Naive thymus-derived CD4-positive, alpha-beta T cell (primary cell): ENCODE data around the gene PEX12. TPM values are rescaled to one million over a fixed set of nuclear protein-coding genes. Genes with fewer than 3 reads are reported as not detected.
"Not testable (repeated sequence)": the region's sequence is repeated elsewhere in the genome, so short reads cannot be mapped to it uniquely, and the experiment has no call there.

ENCODE experiments used
- ATAC-seq: fragments of 150-1000 bp; cut with Tn5 transposase; 2 replicates; pipeline ENCODE4 v1.10.0; 2021; ENCODE audit warnings: mild to moderate bottlenecking, moderate library complexity
- CTCF ChIA-PET: fragments of 350-600 bp; sonication (Branson Sonifier 250); formaldehyde crosslinking; loops from one replicate; lab custom pipeline; 2021; ENCODE audit warnings: antibody characterized with exemption; lab: Charles Lee
- POLR2A ChIA-PET: fragments of 350-600 bp; sonication (Branson Sonifier 250); formaldehyde crosslinking; loops from one replicate; lab custom pipeline; 2021; ENCODE audit warnings: antibody characterized with exemption, inconsistent platforms; lab: Charles Lee
- DNase-seq, 9 donors: peaks; one replicate each; pipeline versions ENCODE4 v3.0.0 to v3.0.0-alpha.2; 2020 to 2022; ENCODE audit warnings: mixed read lengths in 1 of 9
- H3K27ac ChIP-seq: one replicate; pipeline ENCODE4 v1.7.0; 2013; ENCODE audit warnings: mild to moderate bottlenecking, low read depth, low read length, moderate library complexity
- H3K27me3 ChIP-seq, 2 donors: one replicate each; pipeline ENCODE4 v1.7.0; 2013; ENCODE audit warnings: low read length in 2 of 2, mild to moderate bottlenecking in 2 of 2, moderate library complexity in 2 of 2; ENCODE audit not compliant: control insufficient read depth in 2 of 2, insufficient read depth in 2 of 2
- H3K36me3 ChIP-seq, 3 experiments: 1 replicate in 2 of 3; 2 replicates in 1 of 3; pipeline ENCODE4 v1.7.0; 2013; ENCODE audit warnings: low read length in 3 of 3, mild to moderate bottlenecking in 3 of 3, moderate library complexity in 1 of 3; ENCODE audit not compliant: insufficient read depth in 3 of 3, control insufficient read depth in 2 of 3
- H3K4me1 ChIP-seq, 2 donors: one replicate each; pipeline ENCODE4 v1.7.0; 2013; ENCODE audit warnings: low read length in 2 of 2, mild to moderate bottlenecking in 2 of 2, moderate library complexity in 1 of 2; ENCODE audit not compliant: control insufficient read depth in 2 of 2, insufficient read depth in 2 of 2
- H3K4me3 ChIP-seq: 2 replicates; pipeline ENCODE4 v1.7.0; 2013; ENCODE audit warnings: mild to moderate bottlenecking, low read length
- H3K9me3 ChIP-seq, 3 experiments: 1 replicate in 2 of 3; 2 replicates in 1 of 3; pipeline ENCODE4 v1.7.0; 2013; ENCODE audit warnings: low read length in 3 of 3; ENCODE audit not compliant: control insufficient read depth in 2 of 3
- H3K27ac Mint-ChIP-seq, 9 donors: one replicate each; pipeline ENCODE4 v1.8.0; 2020 to 2022; ENCODE audit warnings: mixed read lengths in 9 of 9, mild to moderate bottlenecking in 8 of 9, moderate library complexity in 5 of 9, inconsistent platforms in 2 of 9
- H3K27me3 Mint-ChIP-seq, 5 donors: one replicate each; pipeline ENCODE4 v1.8.0; 2021 to 2022; ENCODE audit warnings: mixed read lengths in 5 of 5, mild to moderate bottlenecking in 1 of 5
- H3K36me3 Mint-ChIP-seq, 5 donors: one replicate each; pipeline ENCODE4 v1.8.0; 2020 to 2022; ENCODE audit warnings: mixed read lengths in 5 of 5, mild to moderate bottlenecking in 3 of 5, inconsistent platforms in 1 of 5
- H3K4me1 Mint-ChIP-seq, 7 donors: one replicate each; pipeline ENCODE4 v1.8.0; 2020 to 2022; ENCODE audit warnings: mixed read lengths in 7 of 7, mild to moderate bottlenecking in 3 of 7, inconsistent platforms in 1 of 7
- H3K4me3 Mint-ChIP-seq, 10 donors: one replicate each; pipeline ENCODE4 v1.8.0; 2020 to 2022; ENCODE audit warnings: mild to moderate bottlenecking in 10 of 10, mixed read lengths in 10 of 10, moderate library complexity in 6 of 10, inconsistent platforms in 2 of 10
- H3K9me3 Mint-ChIP-seq, 11 donors: one replicate each; pipeline ENCODE4 v1.8.0; 2020 to 2022; ENCODE audit warnings: mixed read lengths in 11 of 11, mild to moderate bottlenecking in 4 of 11, inconsistent platforms in 1 of 11, moderate library complexity in 1 of 11
- intact Hi-C, 2 donors: fragments of 100-400 bp; cut with micrococcal nuclease; formaldehyde crosslinking; loops; one replicate each; pipeline ENCODE4 v1.15.1; 2023
- polyA plus RNA-seq, 2 donors: library from polyadenylated mRNA; unstranded; fragments of 300-500 nt; fragmentation: Illumina TruSeq; gene quantifications; one replicate each; pipeline ENCODE4 v1.2.3, GENCODE V29; 2021
- total RNA-seq, 6 experiments: library from RNA in 5 of 6; stranded (reverse) in 5 of 6; gene quantifications; 1 replicate in 5 of 6; 2 replicates in 1 of 6; pipeline ENCODE4 v1.2.3 and lab custom pipeline; 2021 to 2026

The PEX12 gene
- total and polyA plus RNA-seq, 7 experiments from 2014 or later: 2.2 to 8.0 (median 5.0) TPM

- CTCF ChIA-PET: interaction anchor here (0.8 to 6.8 kb wide), 18 partner anchors 12 to 445 kb away, joined by 3 to 111 read pairs (median 5); partner anchors contain the start of gene SLFN5
- no peaks in the 10 kb centered on the region for H3K9me3 Mint-ChIP-seq
- peaks cover 38 to 77% (median 63%) of the 10 kb centered on the region in 7 donors for H3K4me1 Mint-ChIP-seq
- intact Hi-C loops: loop anchor here (5.0 kb wide), 3 partner anchors 102 to 992 kb away; partner anchors contain the start of genes LIG3 (in 1 of the 2) and SLFN12 (in 1 of the 2)
- H3K27ac ChIP-seq: peak overlapping the region; percentile 74
- ATAC-seq: no peak
- peaks cover 0 to 47% (median 18%) of the 10 kb centered on the region in 5 donors for H3K36me3 Mint-ChIP-seq
- H3K27me3 ChIP-seq: no peaks in the 10 kb centered on the region
- H3K4me3 Mint-ChIP-seq: peak overlapping the region; percentile 75 to 100 (median 87)
- no peaks in the 10 kb centered on the region for H3K9me3 ChIP-seq
- peaks cover 32 to 51% of the 10 kb centered on the region in 2 donors for H3K4me1 ChIP-seq
- H3K4me3 ChIP-seq: peak overlapping the region; percentile 61
- H3K27me3 Mint-ChIP-seq: no peaks in the 10 kb centered on the region
- H3K27ac Mint-ChIP-seq: peak overlapping the region; percentile 80 to 99 (median 94)
- no peak for DNase-seq
- no peaks in the 10 kb centered on the region for H3K36me3 ChIP-seq
- POLR2A ChIA-PET: interaction anchor here (0.6 to 16.0 kb wide), 18 partner anchors 11 to 470 kb away, joined by 3 to 253 read pairs (median 6); partner anchors contain the start of genes NLE1, PEX12, RAD51D and SLFN13
These were observed 43.7 kb downstream of the PEX12 start for GRCh38 chr17:35534576-35535093.

- Mint-ChIP-seq H3K4me3 (peak overlapping the region in 8 of 10 donors; percentile 16 to 76 (median 55)), H3K27ac (peak overlapping the region in 8 of 9 donors; percentile 15 to 89 (median 60)), H3K4me1 (peaks cover 46 to 84% (median 70%) of the 10 kb centered on the region in 7 donors), H3K9me3 (peaks cover 0 to 8% (median 0%) of the 10 kb centered on the region in 11 donors), H3K27me3 (no peaks in the 10 kb centered on the region), H3K36me3 (peaks cover 0 to 69% (median 32%) of the 10 kb centered on the region in 5 donors)
- peak overlapping the region; percentile 50 for H3K27ac ChIP-seq
- peak overlapping the region; percentile 28 for H3K4me3 ChIP-seq
- ATAC-seq (no peak), DNase-seq (no peak)
- H3K9me3 ChIP-seq: no peaks in the 10 kb centered on the region
- no peaks in the 10 kb centered on the region for H3K36me3 ChIP-seq
- H3K4me1 ChIP-seq: peaks cover 30 to 45% of the 10 kb centered on the region in 2 donors
- ChIA-PET CTCF (interaction anchor here (0.7 to 6.8 kb wide), 6 partner anchors 10 to 265 kb away, joined by 3 to 111 read pairs (median 4); no protein-coding TSS in a partner anchor), POLR2A (interaction anchor here (0.6 to 16.0 kb wide), 9 partner anchors 9 to 439 kb away, joined by 3 to 253 read pairs (median 8); partner anchors contain the start of genes SLFN11 and SLFN5)
- intact Hi-C loops: no loop called here
- no peaks in the 10 kb centered on the region for H3K27me3 ChIP-seq
These were observed 47.2 kb downstream of the PEX12 start for GRCh38 chr17:35531160-35531559.

DNA sequence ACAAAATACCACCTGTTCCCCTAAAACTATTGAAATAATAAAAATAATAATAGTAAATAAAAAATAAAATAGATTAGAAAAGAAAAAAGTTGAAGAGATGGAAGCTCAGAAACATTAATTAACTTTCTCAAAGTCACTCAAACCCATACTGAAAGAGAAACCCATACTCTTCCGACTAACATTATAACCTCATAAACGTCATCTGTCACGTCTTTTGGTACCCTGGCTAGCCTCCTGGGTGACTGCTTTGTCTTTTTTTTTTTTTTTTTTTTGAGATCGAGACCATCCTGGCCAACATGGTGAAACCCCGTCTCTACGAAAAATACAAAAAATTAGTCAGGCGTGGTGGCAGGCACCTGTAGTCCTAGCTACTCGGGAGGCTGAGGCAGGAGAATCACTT is 48.5 kb downstream of the PEX12 start:
- POLR2A ChIA-PET: interaction anchor here (3.0 to 16.0 kb wide), 4 partner anchors 8 to 290 kb away, joined by 18 to 253 read pairs (median 161); partner anchors contain the start of gene SLFN5
- Mint-ChIP-seq H3K27me3 (no peaks in the 10 kb centered on the region), H3K4me3 (peak overlapping the region in 8 of 10 donors; percentile 5 to 75 (median 52)), H3K36me3 (peaks cover 4 to 72% (median 44%) of the 10 kb centered on the region in 5 donors), H3K27ac (peak overlapping the region in 5 of 9 donors; percentile 15 to 89 (median 83)), H3K4me1 (peaks cover 54 to 91% (median 78%) of the 10 kb centered on the region in 7 donors), H3K9me3 (peaks cover 0 to 10% (median 5%) of the 10 kb centered on the region in 11 donors)
- Histone ChIP-seq H3K4me3 (no peak overlapping the region), H3K36me3 (no peaks in the 10 kb centered on the region), H3K9me3 (no peaks in the 10 kb centered on the region), H3K27me3 (no peaks in the 10 kb centered on the region), H3K4me1 (peaks cover 36 to 39% of the 10 kb centered on the region in 2 donors), H3K27ac (no peak overlapping the region)
- intact Hi-C loops: loop anchor here in 1 of 2 donors (1.0 kb wide), 1 partner anchor 9 kb away; no protein-coding TSS in a partner anchor
- ATAC-seq: peak; percentile 50
- DNase-seq: no peak
- CTCF ChIA-PET: interaction anchor here (1.4 kb wide), 1 partner anchor 10 kb away, joined by 3 read pairs; no protein-coding TSS in a partner anchor

DNA sequence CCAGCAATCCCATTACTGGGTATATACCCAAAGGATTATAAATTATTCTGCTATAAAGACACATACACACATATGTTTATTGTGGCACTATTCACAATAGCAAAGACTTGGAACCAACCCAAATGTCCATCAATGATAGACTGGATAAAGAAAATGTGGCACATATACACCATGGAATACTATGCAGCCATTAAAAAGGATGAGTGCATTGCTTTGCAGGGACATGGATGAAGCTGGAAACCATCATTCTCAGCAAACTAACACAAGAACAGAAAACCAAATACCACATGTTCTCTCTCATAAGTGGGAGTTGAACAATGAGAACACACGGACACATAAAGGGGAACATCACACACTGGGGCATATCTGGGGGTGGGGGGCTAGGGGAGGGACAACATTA is 49.0 kb downstream of the PEX12 start:
- ChIA-PET CTCF (interaction anchor here (0.6 to 1.4 kb wide), 2 partner anchors 10 to 875 kb away, joined by 3 read pairs; no protein-coding TSS in a partner anchor), POLR2A (interaction anchor here (0.7 to 16.0 kb wide), 5 partner anchors 17 to 289 kb away, joined by 3 to 253 read pairs (median 3); partner anchors contain the start of gene SLFN5)
- Mint-ChIP-seq H3K4me1 (peaks cover 52 to 91% (median 78%) of the 10 kb centered on the region in 7 donors), H3K27ac (peak overlapping the region in 3 of 9 donors; percentile 34 to 90 (median 73)), H3K9me3 (peaks cover 0 to 12% (median 6%) of the 10 kb centered on the region in 11 donors), H3K4me3 (peak overlapping the region in 5 of 10 donors; percentile 21 to 78 (median 28)), H3K36me3 (peaks cover 6 to 68% (median 48%) of the 10 kb centered on the region in 5 donors)
- H3K27ac ChIP-seq, H3K27me3 ChIP-seq, ATAC-seq, H3K4me3 ChIP-seq, H3K27me3 Mint-ChIP-seq, DNase-seq, H3K9me3 ChIP-seq, intact Hi-C loops, H3K36me3 ChIP-seq: not testable (repeated sequence)
- H3K4me1 ChIP-seq: peaks cover 34 to 38% of the 10 kb centered on the region in 2 donors

Other genes starting within 250 kb of the PEX12 start
- gene SLFN11, start 204.9 kb downstream of the PEX12 start, total RNA-seq: 10 to 100 TPM; 13.8 to 71.9 (median 29.7) TPM
- 1 to 10 TPM; 5.5 to 8.0 TPM for gene SLFN11, start 204.9 kb downstream of the PEX12 start, polyA plus RNA-seq
- gene SLFN12, start 146.1 kb downstream of the PEX12 start, total RNA-seq: 10 to 100 TPM in 2 of 5 experiments, 1 to 10 TPM in 3; 4.2 to 14.9 (median 6.5) TPM
- 1 to 10 TPM; 2.2 to 2.8 TPM for gene SLFN12, start 146.1 kb downstream of the PEX12 start, polyA plus RNA-seq
- 10 to 100 TPM; 10.5 to 64.7 (median 21.0) TPM for gene SLFN13, start 129.8 kb downstream of the PEX12 start, total RNA-seq
- gene SLFN13, start 129.8 kb downstream of the PEX12 start, polyA plus RNA-seq: 1 to 10 TPM; 3.6 to 5.4 TPM
- 100 to 1,000 TPM in 1 of 5 experiments, 10 to 100 TPM in 4; 41.7 to 111 (median 52.9) TPM for gene SLFN12L, start 40.9 kb downstream of the PEX12 start, total RNA-seq
- gene SLFN12L, start 40.9 kb downstream of the PEX12 start, polyA plus RNA-seq: 10 to 100 TPM; 12.0 to 13.6 TPM
- not detected for gene SLFN14, start 17.8 kb downstream of the PEX12 start, total RNA-seq
- under 1 TPM in 1 of 2 donors, not detected in 1; 0.06 TPM for gene SLFN14, start 17.8 kb downstream of the PEX12 start, polyA plus RNA-seq
- gene AP2B1, start 8.8 kb upstream of the PEX12 start, total RNA-seq: 100 to 1,000 TPM in 4 of 5 experiments, 10 to 100 TPM in 1; 84.7 to 197 (median 136) TPM
- 10 to 100 TPM; 49.0 to 66.0 TPM for gene AP2B1, start 8.8 kb upstream of the PEX12 start, polyA plus RNA-seq
- gene RASL10B, start 153.1 kb upstream of the PEX12 start, total RNA-seq: under 1 TPM; 0.34 to 0.76 (median 0.60) TPM
- under 1 TPM; 0.14 to 0.37 TPM for gene RASL10B, start 153.1 kb upstream of the PEX12 start, polyA plus RNA-seq
- under 1 TPM in 4 of 5 experiments, not detected in 1; 0.16 to 0.49 (median 0.24) TPM for gene GAS2L2, start 174.7 kb upstream of the PEX12 start, total RNA-seq
- not detected for gene GAS2L2, start 174.7 kb upstream of the PEX12 start, polyA plus RNA-seq
- not detected for gene C17orf50, start 182.3 kb upstream of the PEX12 start, total RNA-seq
- gene C17orf50, start 182.3 kb upstream of the PEX12 start, polyA plus RNA-seq: under 1 TPM in 1 of 2 donors, not detected in 1; 0.27 TPM
- 10 to 100 TPM in 3 of 5 experiments, 1 to 10 TPM in 1, not detected in 1; 2.9 to 15.1 (median 14.0) TPM for gene MMP28, start 217.1 kb upstream of the PEX12 start, total RNA-seq
- gene MMP28, start 217.1 kb upstream of the PEX12 start, polyA plus RNA-seq: 10 to 100 TPM; 19.7 to 33.1 TPM
- 100 to 1,000 TPM; 162 to 281 (median 243) TPM for gene TAF15, start 230.9 kb upstream of the PEX12 start, total RNA-seq
- gene TAF15, start 230.9 kb upstream of the PEX12 start, polyA plus RNA-seq: 10 to 100 TPM; 27.8 to 30.2 TPM